ENCODE measurements around the gene PRKCH.

- TF ChIP-seq TCF7 (CRISPR knock-in tag; IDR thresholded peaks at IDR 0.05; ENCODE audit: low read depth) (no peak), MAX (CRISPR knock-in tag; IDR thresholded peaks at IDR 0.05) (no peak), CTCF (IDR thresholded peaks at IDR 0.05) (no peak), MXD4 (CRISPR knock-in tag; IDR thresholded peaks at IDR 0.05; ENCODE audit: borderline replicate concordance) (no peak), SP1 (CRISPR knock-in tag; conservative IDR thresholded peaks at IDR 0.05) (no peak), NR2C2 (CRISPR knock-in tag; IDR thresholded peaks at IDR 0.05) (no peak), NFYB (CRISPR knock-in tag; conservative IDR thresholded peaks at IDR 0.05; ENCODE audit: low read depth) (no peak), CBFB (CRISPR knock-in tag; IDR thresholded peaks at IDR 0.05; ENCODE audit: low read depth) (no peak)
Observed at GRCh38 chr14:61365667-61366212, 44.4 kb downstream of the PRKCH start.

Data from WTC11 (cell line).